Mammary epithelial cell (primary cell): Measurements from ENCODE around the gene ATP6V0E1.

Experiments
- CTCF ChIP-seq, 2 donors: IDR thresholded peaks in 1 of 2; conservative IDR thresholded peaks in 1 of 2; 2 replicates each; pipeline ENCODE4 v1.5.1; 2011 to 2012; ENCODE audit warnings: inconsistent platforms in 2 of 2, low read length in 2 of 2, mild to moderate bottlenecking in 2 of 2, control low read depth in 1 of 2, low read depth in 1 of 2; ENCODE audit not compliant: insufficient read depth in 1 of 2; ENCODE audit errors: extremely low read depth in 1 of 2
- EZH2 ChIP-seq: IDR thresholded peaks from 2 replicates; pipeline ENCODE4 v1.6.1; 2012; ENCODE audit warnings: low read length, inconsistent platforms, borderline replicate concordance

GRCh38 chr5:172973931-172974330, 9.6 kb upstream of the ATP6V0E1 start:
- no peak for TF ChIP-seq CTCF (conservative IDR thresholded peaks at IDR 0.05 in 1 of 2, IDR thresholded peaks at IDR 0.05 in 1 of 2; ENCODE audit: extremely low read depth in 1 of 2, insufficient read depth in 1 of 2, low read depth in 1 of 2, low read length in 2 of 2)
- TF ChIP-seq EZH2, result no peak
